Measurements from ENCODE around the gene MYBPC2.

Gene MYBPC2

GRCh38 chr19:50410109-50410508, 22.6 kb upstream of the MYBPC2 start:
- DNase-seq = no peak

GRCh38 chr19:50412419-50412818, 20.3 kb upstream of the MYBPC2 start:
- DNase-seq = no peak

GRCh38 chr19:50413096-50413495, 19.6 kb upstream of the MYBPC2 start:
- no peak for DNase-seq

- no peak for DNase-seq
These were observed 19.2 kb upstream of the MYBPC2 start for GRCh38 chr19:50413531-50413930.

- no peak for DNase-seq
These were observed 17.6 kb upstream of the MYBPC2 start for GRCh38 chr19:50414864-50415660.

GRCh38 chr19:50415661-50416033, 17.0 kb upstream of the MYBPC2 start:
- no peak for DNase-seq

- DNase-seq = no peak
These were observed 16.4 kb upstream of the MYBPC2 start for GRCh38 chr19:50416034-50416977.

- DNase-seq = no peak
These were observed 15.3 kb upstream of the MYBPC2 start for GRCh38 chr19:50417111-50418081.

GRCh38 chr19:50418176-50419021, 14.3 kb upstream of the MYBPC2 start, which contains the start of gene SPIB:
SPIB (plus strand) TSS chr19:50418938; CDS start chr19:50418963, 25 bp downstream.
- no peak for DNase-seq

- no peak for DNase-seq
These were observed 13.6 kb upstream of the MYBPC2 start for GRCh38 chr19:50419022-50419579.

GRCh38 chr19:50419580-50420035, 13.1 kb upstream of the MYBPC2 start:
- DNase-seq = no peak

GRCh38 chr19:50420127-50420526, 12.6 kb upstream of the MYBPC2 start:
- DNase-seq = no peak

GRCh38 chr19:50420808-50421207, 11.9 kb upstream of the MYBPC2 start:
- DNase-seq = no peak

- DNase-seq = no peak
These were observed 10.1 kb upstream of the MYBPC2 start for GRCh38 chr19:50422397-50423278.

- DNase-seq = no peak
These were observed 9.2 kb upstream of the MYBPC2 start for GRCh38 chr19:50423279-50424113.

- DNase-seq = no peak
These were observed 7.1 kb upstream of the MYBPC2 start for GRCh38 chr19:50425581-50425980.

GRCh38 chr19:50427318-50427925, 5.3 kb upstream of the MYBPC2 start:
- no peak for DNase-seq

- no peak for DNase-seq
These were observed 4.7 kb upstream of the MYBPC2 start for GRCh38 chr19:50427997-50428425.
